Astrocyte (in vitro differentiated cells and primary cell): ENCODE data around the gene CCDC60. TPM values are rescaled to one million over a fixed set of nuclear protein-coding genes. Genes with fewer than 3 reads are reported as not detected.

Experiments
- DNase-seq: peaks from one replicate; pipeline ENCODE4 v3.0.0-alpha.2; 2010; ENCODE audit warnings: low read depth
- FAIRE-seq: peaks from 2 replicates; lab custom pipeline; 2011; peaks lifted over from hg19 to GRCh38; lab: Jason Lieb, UNC
- H2AFZ ChIP-seq: 2 replicates; pipeline ENCODE4 v1.6.0; 2012; ENCODE audit warnings: low read depth, low read length, inconsistent platforms
- H3K27ac ChIP-seq: 2 replicates; pipeline ENCODE4 v1.5.1; 2011; ENCODE audit warnings: low read depth, low read length, inconsistent platforms
- H3K27me3 ChIP-seq: 2 replicates; pipeline ENCODE4 v1.6.0; 2011; ENCODE audit warnings: low read length, inconsistent platforms; ENCODE audit not compliant: insufficient read depth
- H3K36me3 ChIP-seq: 2 replicates; pipeline ENCODE4 v1.5.1; 2011; ENCODE audit warnings: low read length, inconsistent platforms; ENCODE audit not compliant: insufficient read depth
- H3K4me1 ChIP-seq: 2 replicates; pipeline ENCODE4 v1.5.1; 2011; ENCODE audit warnings: low read length, inconsistent platforms; ENCODE audit not compliant: insufficient read depth
- H3K4me2 ChIP-seq: 2 replicates; pipeline ENCODE4 v1.6.0; 2012; ENCODE audit warnings: low read length, inconsistent platforms
- H3K4me3 ChIP-seq: 2 replicates; pipeline ENCODE4 v1.5.1; 2011; ENCODE audit warnings: low read depth, mild to moderate bottlenecking, low read length, inconsistent platforms; ENCODE audit not compliant: insufficient read depth
- H3K79me2 ChIP-seq: 2 replicates; pipeline ENCODE4 v1.6.0; 2012; ENCODE audit warnings: mild to moderate bottlenecking, low read length, inconsistent platforms; ENCODE audit not compliant: insufficient read depth
- H3K9ac ChIP-seq: 2 replicates; pipeline ENCODE4 v1.6.0; 2012; ENCODE audit warnings: mild to moderate bottlenecking, low read length, inconsistent platforms
- H3K9me3 ChIP-seq: 2 replicates; pipeline ENCODE4 v1.5.1; 2012; ENCODE audit warnings: low read depth, mild to moderate bottlenecking, low read length, inconsistent platforms; ENCODE audit not compliant: insufficient read depth
- H4K20me1 ChIP-seq: 2 replicates; pipeline ENCODE4 v1.6.0; 2012; ENCODE audit warnings: low read length, inconsistent platforms; ENCODE audit not compliant: insufficient read depth
- H3K27ac Mint-ChIP-seq: one replicate; pipeline ENCODE4 v1.8.0; 2021; ENCODE audit warnings: mild to moderate bottlenecking, mixed read lengths; ENCODE audit not compliant: unreplicated experiment
- H3K27me3 Mint-ChIP-seq: one replicate; pipeline ENCODE4 v1.8.0; 2021; ENCODE audit warnings: low read depth, mixed read lengths; ENCODE audit not compliant: unreplicated experiment
- H3K36me3 Mint-ChIP-seq: one replicate; pipeline ENCODE4 v1.8.0; 2021; ENCODE audit warnings: low read depth, mixed read lengths; ENCODE audit not compliant: unreplicated experiment
- H3K4me1 Mint-ChIP-seq: one replicate; pipeline ENCODE4 v1.8.0; 2021; ENCODE audit warnings: low read depth, mixed read lengths; ENCODE audit not compliant: unreplicated experiment
- H3K4me3 Mint-ChIP-seq: one replicate; pipeline ENCODE4 v1.8.0; 2021; ENCODE audit warnings: mild to moderate bottlenecking, moderate library complexity, mixed read lengths; ENCODE audit not compliant: unreplicated experiment
- H3K9me3 Mint-ChIP-seq: one replicate; pipeline ENCODE4 v1.8.0; 2021; ENCODE audit warnings: mild to moderate bottlenecking, mixed read lengths; ENCODE audit not compliant: unreplicated experiment
- EZH2 ChIP-seq: IDR thresholded peaks from 2 replicates; pipeline ENCODE4 v1.6.1; 2012; ENCODE audit warnings: mild to moderate bottlenecking, low read length, inconsistent platforms; ENCODE audit not compliant: insufficient read depth
- total RNA-seq: library from RNA; stranded (reverse); gene quantifications from 2 replicates; pipeline ENCODE4 v1.2.1, GENCODE V29; 2021
- TF ChIP-seq, protein P1 (sequence below): IDR thresholded peaks from 2 replicates; pipeline ENCODE4 v1.5.1; 2011; ENCODE audit warnings: low read depth, mild to moderate bottlenecking, inconsistent platforms, low read length, moderate library complexity; ENCODE audit not compliant: insufficient read depth

The CCDC60 gene
- total RNA-seq, 1 donor from 2014 or later, result 1.7 TPM

DNA sequence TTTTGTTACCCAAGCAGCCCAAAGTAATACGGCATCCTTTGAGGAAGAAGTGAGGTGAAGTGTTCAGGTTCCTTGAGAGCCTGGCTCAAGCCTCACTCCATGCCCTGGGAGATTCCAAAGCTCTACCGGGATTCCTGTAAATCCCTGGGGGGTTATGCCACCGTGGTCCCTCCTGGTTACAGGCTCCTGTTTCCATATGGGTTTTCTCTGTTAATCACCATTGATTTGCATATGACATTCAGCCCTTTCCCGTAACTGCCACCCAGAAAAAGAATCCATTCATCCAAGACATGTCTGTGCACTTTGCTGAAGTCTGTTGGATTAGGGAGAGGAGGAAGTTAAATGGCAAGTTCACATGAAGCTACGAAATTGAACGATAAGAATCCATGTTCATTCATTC is 27.9 kb upstream of the CCDC60 start:
- Histone ChIP-seq H3K9ac (no peak overlapping the region), H3K4me3 (no peak overlapping the region), H2AFZ (no peak overlapping the region), H4K20me1 (no peaks in the 10 kb centered on the region), H3K27ac (no peak overlapping the region), H3K27me3 (no peaks in the 10 kb centered on the region), H3K36me3 (no peaks in the 10 kb centered on the region), H3K4me2 (no peak overlapping the region), H3K9me3 (peaks cover 7% of the 10 kb centered on the region), H3K79me2 (no peaks in the 10 kb centered on the region), H3K4me1 (no peaks in the 10 kb centered on the region)
- Mint-ChIP-seq H3K27ac (no peak overlapping the region), H3K4me3 (no peak overlapping the region), H3K27me3 (peaks cover 7% of the 10 kb centered on the region), H3K9me3 (peaks cover 2% of the 10 kb centered on the region), H3K36me3 (no peaks in the 10 kb centered on the region), H3K4me1 (peaks cover 4% of the 10 kb centered on the region)
- TF ChIP-seq, protein P1, sequence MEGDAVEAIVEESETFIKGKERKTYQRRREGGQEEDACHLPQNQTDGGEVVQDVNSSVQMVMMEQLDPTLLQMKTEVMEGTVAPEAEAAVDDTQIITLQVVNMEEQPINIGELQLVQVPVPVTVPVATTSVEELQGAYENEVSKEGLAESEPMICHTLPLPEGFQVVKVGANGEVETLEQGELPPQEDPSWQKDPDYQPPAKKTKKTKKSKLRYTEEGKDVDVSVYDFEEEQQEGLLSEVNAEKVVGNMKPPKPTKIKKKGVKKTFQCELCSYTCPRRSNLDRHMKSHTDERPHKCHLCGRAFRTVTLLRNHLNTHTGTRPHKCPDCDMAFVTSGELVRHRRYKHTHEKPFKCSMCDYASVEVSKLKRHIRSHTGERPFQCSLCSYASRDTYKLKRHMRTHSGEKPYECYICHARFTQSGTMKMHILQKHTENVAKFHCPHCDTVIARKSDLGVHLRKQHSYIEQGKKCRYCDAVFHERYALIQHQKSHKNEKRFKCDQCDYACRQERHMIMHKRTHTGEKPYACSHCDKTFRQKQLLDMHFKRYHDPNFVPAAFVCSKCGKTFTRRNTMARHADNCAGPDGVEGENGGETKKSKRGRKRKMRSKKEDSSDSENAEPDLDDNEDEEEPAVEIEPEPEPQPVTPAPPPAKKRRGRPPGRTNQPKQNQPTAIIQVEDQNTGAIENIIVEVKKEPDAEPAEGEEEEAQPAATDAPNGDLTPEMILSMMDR, result no peak
- no peak for TF ChIP-seq EZH2
- FAIRE-seq (no peak), DNase-seq (no peak)

DNA sequence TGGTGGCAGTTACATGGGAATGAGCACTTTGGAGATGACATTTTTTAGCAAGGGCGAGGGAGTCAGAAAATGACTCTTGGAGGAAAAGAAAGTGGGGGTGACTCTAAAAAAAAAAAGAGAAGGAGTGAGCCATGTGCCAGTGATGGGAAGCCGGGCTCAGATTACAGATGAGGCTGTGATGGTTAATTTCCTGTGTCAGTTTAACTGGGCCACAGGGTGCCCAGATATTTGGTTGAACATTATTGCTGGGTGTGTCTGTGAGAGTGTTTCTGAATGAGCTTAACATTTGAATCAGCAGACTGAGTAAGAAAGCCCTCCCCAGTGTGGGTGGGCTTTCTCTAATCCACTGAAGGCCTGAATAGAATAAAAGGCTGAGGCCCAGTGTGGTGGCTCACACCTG is 26.8 kb upstream of the CCDC60 start:
- Histone ChIP-seq H3K36me3 (no peaks in the 10 kb centered on the region), H3K9me3 (peaks cover 7% of the 10 kb centered on the region), H3K4me3 (no peak overlapping the region), H3K27me3 (no peaks in the 10 kb centered on the region), H3K79me2 (no peaks in the 10 kb centered on the region), H2AFZ (no peak overlapping the region), H4K20me1 (no peaks in the 10 kb centered on the region), H3K4me1 (no peaks in the 10 kb centered on the region), H3K9ac (no peak overlapping the region), H3K4me2 (no peak overlapping the region), H3K27ac (no peak overlapping the region)
- no peaks in the 10 kb centered on the region for H3K36me3 Mint-ChIP-seq
- DNase-seq (no peak), FAIRE-seq (no peak)
- peaks cover 1% of the 10 kb centered on the region for H3K27me3 Mint-ChIP-seq
- H3K4me3 Mint-ChIP-seq, result no peak overlapping the region
- peaks cover 4% of the 10 kb centered on the region for H3K4me1 Mint-ChIP-seq
- H3K27ac Mint-ChIP-seq, result no peak overlapping the region
- TF ChIP-seq, protein P1, result no peak
- no peak for TF ChIP-seq EZH2
- H3K9me3 Mint-ChIP-seq, result peaks cover 2% of the 10 kb centered on the region

DNA sequence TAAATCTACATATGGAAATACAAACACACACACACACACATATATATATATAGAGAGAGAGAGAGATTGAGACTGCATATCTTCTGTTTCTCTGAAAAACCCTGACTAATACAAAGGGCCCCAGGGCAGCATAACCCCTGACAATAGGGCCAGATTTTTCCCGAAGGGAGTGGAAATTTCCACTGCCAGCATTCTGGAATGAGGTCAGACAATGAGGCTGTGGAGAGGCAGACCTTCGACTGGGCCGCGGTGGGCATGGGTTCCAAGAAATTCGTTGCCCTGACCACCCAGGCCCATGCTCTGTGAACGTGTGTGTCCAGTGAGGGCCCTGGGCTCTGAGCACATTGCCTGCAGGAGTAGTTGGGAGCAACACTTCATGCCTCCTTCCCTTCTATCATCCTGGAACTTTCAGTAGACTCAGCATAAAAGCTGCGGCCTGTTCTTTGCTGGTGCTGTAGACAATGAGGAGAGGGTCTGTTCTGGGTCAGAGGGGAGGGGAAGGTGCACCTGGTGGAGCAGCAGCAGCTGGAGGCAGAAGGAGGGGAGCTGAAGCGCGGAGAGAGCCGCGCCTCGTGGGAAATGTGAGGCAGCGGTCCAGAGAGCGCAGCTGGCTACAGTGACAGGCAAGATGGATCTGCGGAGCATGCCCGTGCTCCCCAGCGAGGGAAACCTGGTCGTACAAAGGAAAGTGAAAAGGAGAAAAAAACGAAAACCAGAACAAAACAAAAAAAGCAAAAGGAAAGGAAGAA is 25.6 kb upstream of the CCDC60 start:
- Mint-ChIP-seq H3K27me3 (peaks cover 2% of the 10 kb centered on the region), H3K9me3 (peaks cover 2% of the 10 kb centered on the region), H3K27ac (no peak overlapping the region), H3K4me1 (peaks cover 4% of the 10 kb centered on the region), H3K4me3 (no peak overlapping the region), H3K36me3 (no peaks in the 10 kb centered on the region)
- peaks cover 2% of the 10 kb centered on the region for H3K9me3 ChIP-seq
- no peak for DNase-seq
- FAIRE-seq, result no peak
- TF ChIP-seq, protein P1, result no peak
- no peak for TF ChIP-seq EZH2
- no peak overlapping the region for H2AFZ ChIP-seq
- H4K20me1 ChIP-seq, result no peaks in the 10 kb centered on the region
- no peaks in the 10 kb centered on the region for H3K79me2 ChIP-seq
- H3K4me2 ChIP-seq, result no peak overlapping the region
- H3K9ac ChIP-seq, result no peak overlapping the region
- no peaks in the 10 kb centered on the region for H3K27me3 ChIP-seq
- no peak overlapping the region for H3K27ac ChIP-seq
- H3K4me3 ChIP-seq, result no peak overlapping the region
- no peaks in the 10 kb centered on the region for H3K36me3 ChIP-seq
- H3K4me1 ChIP-seq, result no peaks in the 10 kb centered on the region
